ENCODE measurements around the gene CALML4. TPM values are rescaled to one million over a fixed set of nuclear protein-coding genes. Genes with fewer than 3 reads are reported as not detected.

The CALML4 gene
- total and polyA plus RNA-seq, 12 donors, result 0.28 to 5.9 (median 0.86) TPM

GRCh38 chr15:68143129-68143528 lies 62.0 kb downstream of the CALML4 start:
- Histone ChIP-seq H3K4me3 (no peak overlapping the region), H3K36me3 (peaks cover 0 to 64% (median 0%) of the 10 kb centered on the region in 9 donors), H3K27ac (no peak overlapping the region), H3K9me3 (no peaks in the 10 kb centered on the region), H3K4me1 (peaks cover 0 to 12% (median 4%) of the 10 kb centered on the region in 9 donors), H3K27me3 (no peaks in the 10 kb centered on the region)
- TF ChIP-seq CTCF (IDR thresholded peaks at IDR 0.05), result no peak
- DNase-seq, result no peak
- intact Hi-C loops (cut with DNase I), result no loop called here
- no peak for ATAC-seq
- 95 to 98% methylated on average over 2 of the region's 2 CpGs for WGBS, 2 donors

Other genes with a start within 250 kb of the CALML4 start
- 10 to 100 TPM; 23.5 to 37.9 (median 31.6) TPM for gene PIAS1, start 151.0 kb downstream of the CALML4 start, total RNA-seq
- 10 to 100 TPM in 1 of 2 donors, 1 to 10 TPM in 1; 5.8 to 11.7 TPM for gene PIAS1, start 151.0 kb downstream of the CALML4 start, polyA plus RNA-seq
- 10 to 100 TPM in 2 of 10 donors, 1 to 10 TPM in 8; 5.8 to 14.2 (median 8.9) TPM for gene CLN6, start 24.4 kb upstream of the CALML4 start, total RNA-seq
- gene CLN6, start 24.4 kb upstream of the CALML4 start, polyA plus RNA-seq, result 10 to 100 TPM; 10.6 to 14.2 TPM
- gene FEM1B, start 72.4 kb upstream of the CALML4 start, total RNA-seq, result 100 to 1,000 TPM in 1 of 10 donors, 10 to 100 TPM in 9; 39.9 to 101 (median 76.5) TPM
- 10 to 100 TPM; 10.5 to 22.0 TPM for gene FEM1B, start 72.4 kb upstream of the CALML4 start, polyA plus RNA-seq
- gene ITGA11, start 226.8 kb upstream of the CALML4 start, total RNA-seq, result 10 to 100 TPM in 7 of 10 donors, 1 to 10 TPM in 3; 4.4 to 25.9 (median 13.4) TPM
- gene ITGA11, start 226.8 kb upstream of the CALML4 start, polyA plus RNA-seq, result 1 to 10 TPM; 1.4 to 4.5 TPM

Data from heart right ventricle (tissue), 16 donors.